NK-92 treated with Interleukin-12 subunit alpha and Interleukin-12 subunit beta, amount 100 ng/mL, for 24 hours (cell line): ENCODE measurements around the gene PRKAR1A.

ENCODE experiments used
- DNase-seq: peaks from one replicate; lab custom pipeline; 2025; lab: John Stamatoyannopoulos, UW

PRKAR1A gene

GRCh38 chr17:68542698-68543463, 30.7 kb downstream of the PRKAR1A start:
- DNase-seq = no peak

- no peak for DNase-seq
Observed at GRCh38 chr17:68544111-68544915, 32.1 kb downstream of the PRKAR1A start.

- no peak for DNase-seq
Observed at GRCh38 chr17:68556551-68556950, 44.3 kb downstream of the PRKAR1A start.

GRCh38 chr17:68559316-68559715, 47.1 kb downstream of the PRKAR1A start:
- DNase-seq = no peak

GRCh38 chr17:68560966-68561720, 48.9 kb downstream of the PRKAR1A start:
- DNase-seq = no peak

GRCh38 chr17:68562736-68563135, 50.5 kb downstream of the PRKAR1A start:
- DNase-seq = no peak

- DNase-seq = no peak
Observed at GRCh38 chr17:68564415-68565111, 52.3 kb downstream of the PRKAR1A start.

- no peak for DNase-seq
Observed at GRCh38 chr17:68565661-68566441, 53.6 kb downstream of the PRKAR1A start.

- DNase-seq = no peak
Observed at GRCh38 chr17:68566442-68566738, 54.2 kb downstream of the PRKAR1A start.

GRCh38 chr17:68567035-68567434, 54.8 kb downstream of the PRKAR1A start:
- DNase-seq = no peak

- DNase-seq = no peak
Observed at GRCh38 chr17:68567581-68567980, 55.4 kb downstream of the PRKAR1A start.

- DNase-seq = no peak
Observed at GRCh38 chr17:68568581-68568980, 56.4 kb downstream of the PRKAR1A start.

- DNase-seq = no peak
Observed at GRCh38 chr17:68569346-68569745, 57.1 kb downstream of the PRKAR1A start.

GRCh38 chr17:68570526-68570925, 58.3 kb downstream of the PRKAR1A start:
- no peak for DNase-seq

GRCh38 chr17:68572138-68572842, 60.1 kb downstream of the PRKAR1A start:
- no peak for DNase-seq

- no peak for DNase-seq
Observed at GRCh38 chr17:68573338-68573737, 61.1 kb downstream of the PRKAR1A start.

- no peak for DNase-seq
Observed at GRCh38 chr17:68576137-68576536, 63.9 kb downstream of the PRKAR1A start.

GRCh38 chr17:68576811-68577496, 64.7 kb downstream of the PRKAR1A start:
- no peak for DNase-seq

GRCh38 chr17:68577497-68577821, 65.2 kb downstream of the PRKAR1A start:
- no peak for DNase-seq

GRCh38 chr17:68578236-68578635, 66.0 kb downstream of the PRKAR1A start:
- DNase-seq = no peak
